ENCODE measurements around the gene PPWD1.
"Not testable (repeated sequence)": the region's sequence is repeated elsewhere in the genome, so short reads cannot be mapped to it uniquely, and the experiment has no call there.

DNA sequence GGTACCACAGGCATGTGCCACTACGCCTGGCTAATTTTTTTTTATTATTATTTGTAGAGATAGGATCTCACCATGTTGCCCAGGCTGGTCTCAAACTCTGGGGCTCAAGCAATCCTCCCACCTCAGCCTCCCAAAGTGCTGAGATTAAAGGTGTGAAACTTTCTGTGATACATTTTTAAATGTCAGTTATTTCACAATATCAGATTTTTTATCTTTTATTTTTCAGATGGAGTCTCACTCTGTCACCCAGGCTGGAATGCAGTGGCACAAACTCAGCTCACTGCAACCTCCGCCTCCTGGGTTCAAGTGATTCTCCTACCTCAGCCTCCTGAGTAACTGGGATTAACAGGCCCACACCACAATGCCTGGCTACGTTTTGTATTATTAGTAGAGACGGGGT is 58.9 kb downstream of the PPWD1 start:
- TF ChIP-seq, protein P1, sequence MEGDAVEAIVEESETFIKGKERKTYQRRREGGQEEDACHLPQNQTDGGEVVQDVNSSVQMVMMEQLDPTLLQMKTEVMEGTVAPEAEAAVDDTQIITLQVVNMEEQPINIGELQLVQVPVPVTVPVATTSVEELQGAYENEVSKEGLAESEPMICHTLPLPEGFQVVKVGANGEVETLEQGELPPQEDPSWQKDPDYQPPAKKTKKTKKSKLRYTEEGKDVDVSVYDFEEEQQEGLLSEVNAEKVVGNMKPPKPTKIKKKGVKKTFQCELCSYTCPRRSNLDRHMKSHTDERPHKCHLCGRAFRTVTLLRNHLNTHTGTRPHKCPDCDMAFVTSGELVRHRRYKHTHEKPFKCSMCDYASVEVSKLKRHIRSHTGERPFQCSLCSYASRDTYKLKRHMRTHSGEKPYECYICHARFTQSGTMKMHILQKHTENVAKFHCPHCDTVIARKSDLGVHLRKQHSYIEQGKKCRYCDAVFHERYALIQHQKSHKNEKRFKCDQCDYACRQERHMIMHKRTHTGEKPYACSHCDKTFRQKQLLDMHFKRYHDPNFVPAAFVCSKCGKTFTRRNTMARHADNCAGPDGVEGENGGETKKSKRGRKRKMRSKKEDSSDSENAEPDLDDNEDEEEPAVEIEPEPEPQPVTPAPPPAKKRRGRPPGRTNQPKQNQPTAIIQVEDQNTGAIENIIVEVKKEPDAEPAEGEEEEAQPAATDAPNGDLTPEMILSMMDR (IDR thresholded peaks at IDR 0.05; ENCODE audit: poor library complexity, severe bottlenecking) = not testable (repeated sequence)
- not testable (repeated sequence) for TF ChIP-seq MXI1 (conservative IDR thresholded peaks at IDR 0.05; ENCODE audit: poor library complexity, severe bottlenecking); EZH2 (IDR thresholded peaks at IDR 0.05; ENCODE audit: borderline replicate concordance, insufficient read depth, low read length, poor library complexity, severe bottlenecking); POLR2AphosphoS5 (IDR thresholded peaks at IDR 0.05); RAD21 (conservative IDR thresholded peaks at IDR 0.05); SMC3 (conservative IDR thresholded peaks at IDR 0.05; ENCODE audit: poor library complexity); EP300 (conservative IDR thresholded peaks at IDR 0.05; ENCODE audit: poor library complexity, severe bottlenecking); TAF1 (IDR thresholded peaks at IDR 0.05; ENCODE audit: low read depth)
- TF ChIP-seq, protein P2, sequence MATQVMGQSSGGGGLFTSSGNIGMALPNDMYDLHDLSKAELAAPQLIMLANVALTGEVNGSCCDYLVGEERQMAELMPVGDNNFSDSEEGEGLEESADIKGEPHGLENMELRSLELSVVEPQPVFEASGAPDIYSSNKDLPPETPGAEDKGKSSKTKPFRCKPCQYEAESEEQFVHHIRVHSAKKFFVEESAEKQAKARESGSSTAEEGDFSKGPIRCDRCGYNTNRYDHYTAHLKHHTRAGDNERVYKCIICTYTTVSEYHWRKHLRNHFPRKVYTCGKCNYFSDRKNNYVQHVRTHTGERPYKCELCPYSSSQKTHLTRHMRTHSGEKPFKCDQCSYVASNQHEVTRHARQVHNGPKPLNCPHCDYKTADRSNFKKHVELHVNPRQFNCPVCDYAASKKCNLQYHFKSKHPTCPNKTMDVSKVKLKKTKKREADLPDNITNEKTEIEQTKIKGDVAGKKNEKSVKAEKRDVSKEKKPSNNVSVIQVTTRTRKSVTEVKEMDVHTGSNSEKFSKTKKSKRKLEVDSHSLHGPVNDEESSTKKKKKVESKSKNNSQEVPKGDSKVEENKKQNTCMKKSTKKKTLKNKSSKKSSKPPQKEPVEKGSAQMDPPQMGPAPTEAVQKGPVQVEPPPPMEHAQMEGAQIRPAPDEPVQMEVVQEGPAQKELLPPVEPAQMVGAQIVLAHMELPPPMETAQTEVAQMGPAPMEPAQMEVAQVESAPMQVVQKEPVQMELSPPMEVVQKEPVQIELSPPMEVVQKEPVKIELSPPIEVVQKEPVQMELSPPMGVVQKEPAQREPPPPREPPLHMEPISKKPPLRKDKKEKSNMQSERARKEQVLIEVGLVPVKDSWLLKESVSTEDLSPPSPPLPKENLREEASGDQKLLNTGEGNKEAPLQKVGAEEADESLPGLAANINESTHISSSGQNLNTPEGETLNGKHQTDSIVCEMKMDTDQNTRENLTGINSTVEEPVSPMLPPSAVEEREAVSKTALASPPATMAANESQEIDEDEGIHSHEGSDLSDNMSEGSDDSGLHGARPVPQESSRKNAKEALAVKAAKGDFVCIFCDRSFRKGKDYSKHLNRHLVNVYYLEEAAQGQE (IDR thresholded peaks at IDR 0.05; ENCODE audit: borderline replicate concordance) = not testable (repeated sequence)

Measured in neural cell (in vitro differentiated cells).